Esophagus muscularis mucosa (tissue), 4 donors: ENCODE measurements around the gene CDC40. TPM values are rescaled to one million over a fixed set of nuclear protein-coding genes. Genes with fewer than 3 reads are reported as not detected.
"Not testable (repeated sequence)": the region's sequence is repeated elsewhere in the genome, so short reads cannot be mapped to it uniquely, and the experiment has no call there.

ENCODE experiments used
- DNase-seq: peaks from one replicate; pipeline ENCODE4 v3.0.0-alpha.2; 2017; ENCODE audit errors: extremely low spot score
- H3K27ac ChIP-seq, 4 donors: fragments of 200-600 bp; sonication (generic); replicated peaks in 1 of 4; 1 replicate in 3 of 4; 2 replicates in 1 of 4; pipeline ENCODE4 v1.5.1; 2016 to 2019; ENCODE audit warnings: mild to moderate bottlenecking in 1 of 4
- H3K27me3 ChIP-seq, 4 donors: fragments of 200-600 bp; sonication (generic); one replicate each; pipeline versions ENCODE4 v1.5.1 to v1.6.0; 2016 to 2019
- H3K36me3 ChIP-seq, 4 donors: fragments of 200-600 bp; sonication (generic); one replicate each; pipeline ENCODE4 v1.5.1; 2016 to 2019
- H3K4me1 ChIP-seq, 4 donors: fragments of 200-600 bp; sonication (generic); one replicate each; pipeline ENCODE4 v1.5.1; 2016 to 2019
- H3K4me3 ChIP-seq, 4 donors: fragments of 200-600 bp; sonication (generic); 1 replicate in 2 of 4; 2 replicates in 2 of 4; pipeline ENCODE4 v1.5.1; 2016 to 2019; ENCODE audit warnings: mild to moderate bottlenecking in 4 of 4, moderate library complexity in 1 of 4
- H3K9me3 ChIP-seq, 4 donors: fragments of 200-600 bp; sonication (generic); 1 replicate in 3 of 4; 2 replicates in 1 of 4; pipeline ENCODE4 v1.5.1; 2016 to 2019
- EP300 ChIP-seq: sonication (generic); formaldehyde crosslinking; IDR thresholded peaks from one replicate; pipeline ENCODE4 v1.6.1; 2017; ENCODE audit warnings: antibody characterized with exemption
- POLR2A ChIP-seq: fragments of 450-650 bp; IDR thresholded peaks from one replicate; pipeline ENCODE4 v1.6.1; 2017; ENCODE audit warnings: antibody characterized with exemption, moderate library complexity, mild to moderate bottlenecking, low read depth
- POLR2AphosphoS5 ChIP-seq, 2 donors: sonication (generic); formaldehyde crosslinking; IDR thresholded peaks; one replicate each; pipeline ENCODE4 v1.6.1; 2017; ENCODE audit warnings: antibody characterized with exemption in 2 of 2
- WGBS: methylation state at CpG from one replicate; pipeline ENCODE4 v1.1.5; 2018; 5-methylcytosine and 5-hydroxymethylcytosine counted together
- intact Hi-C: fragments of 100-400 bp; cut with DNase I; formaldehyde crosslinking; loops from one replicate; pipeline ENCODE4 v1.15.1; 2023
- total RNA-seq, 4 donors: library from RNA; depleted of rRNA; stranded (reverse); fragments of >200 nt; gene quantifications; one replicate each; pipeline versions ENCODE4 v1.1.0 to v1.2.1, GENCODE V29; 2016
- TF ChIP-seq, protein P1 (sequence below), 3 experiments: fragments of 200-600 bp in 2 of 3; fragments of 450-650 bp in 1 of 3; sonication (generic) in 2 of 3; IDR thresholded peaks; one replicate each; pipeline ENCODE4 v1.5.1; 2017 to 2019; ENCODE audit warnings: antibody characterized with exemption in 3 of 3, mild to moderate bottlenecking in 2 of 3, moderate library complexity in 1 of 3

Gene CDC40
- total RNA-seq, 4 donors from 2014 or later: 12.0 to 29.1 (median 15.2) TPM

DNA sequence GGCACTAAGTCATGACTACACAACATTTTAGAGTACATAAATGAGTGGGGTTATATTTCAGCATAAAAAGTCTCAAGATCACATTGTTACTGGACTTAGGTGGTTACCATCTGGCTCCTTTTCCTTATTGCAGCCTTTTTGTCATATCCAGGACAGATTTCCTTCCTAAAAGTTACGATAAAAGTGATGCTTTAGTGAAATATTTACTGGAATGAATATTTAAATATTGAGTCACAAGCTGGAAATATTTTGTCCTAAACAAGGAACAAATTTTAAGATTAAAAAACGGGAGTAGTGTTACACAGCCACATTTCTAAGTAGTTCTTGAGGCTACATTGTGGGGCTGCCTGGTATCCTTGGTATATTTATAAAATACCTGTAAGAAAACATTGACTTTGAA is 52.2 kb downstream of the CDC40 start:
- H3K27ac ChIP-seq: peak overlapping the region in 2 of 4 donors; percentile 17 to 23
- no peak for TF ChIP-seq POLR2AphosphoS5 (IDR thresholded peaks at IDR 0.05)
- no peak for TF ChIP-seq POLR2A
- TF ChIP-seq, protein P1, sequence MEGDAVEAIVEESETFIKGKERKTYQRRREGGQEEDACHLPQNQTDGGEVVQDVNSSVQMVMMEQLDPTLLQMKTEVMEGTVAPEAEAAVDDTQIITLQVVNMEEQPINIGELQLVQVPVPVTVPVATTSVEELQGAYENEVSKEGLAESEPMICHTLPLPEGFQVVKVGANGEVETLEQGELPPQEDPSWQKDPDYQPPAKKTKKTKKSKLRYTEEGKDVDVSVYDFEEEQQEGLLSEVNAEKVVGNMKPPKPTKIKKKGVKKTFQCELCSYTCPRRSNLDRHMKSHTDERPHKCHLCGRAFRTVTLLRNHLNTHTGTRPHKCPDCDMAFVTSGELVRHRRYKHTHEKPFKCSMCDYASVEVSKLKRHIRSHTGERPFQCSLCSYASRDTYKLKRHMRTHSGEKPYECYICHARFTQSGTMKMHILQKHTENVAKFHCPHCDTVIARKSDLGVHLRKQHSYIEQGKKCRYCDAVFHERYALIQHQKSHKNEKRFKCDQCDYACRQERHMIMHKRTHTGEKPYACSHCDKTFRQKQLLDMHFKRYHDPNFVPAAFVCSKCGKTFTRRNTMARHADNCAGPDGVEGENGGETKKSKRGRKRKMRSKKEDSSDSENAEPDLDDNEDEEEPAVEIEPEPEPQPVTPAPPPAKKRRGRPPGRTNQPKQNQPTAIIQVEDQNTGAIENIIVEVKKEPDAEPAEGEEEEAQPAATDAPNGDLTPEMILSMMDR (IDR thresholded peaks at IDR 0.05): no peak
- TF ChIP-seq EP300: no peak
- WGBS: 70% methylated on average over 2 of the region's 2 CpGs

DNA sequence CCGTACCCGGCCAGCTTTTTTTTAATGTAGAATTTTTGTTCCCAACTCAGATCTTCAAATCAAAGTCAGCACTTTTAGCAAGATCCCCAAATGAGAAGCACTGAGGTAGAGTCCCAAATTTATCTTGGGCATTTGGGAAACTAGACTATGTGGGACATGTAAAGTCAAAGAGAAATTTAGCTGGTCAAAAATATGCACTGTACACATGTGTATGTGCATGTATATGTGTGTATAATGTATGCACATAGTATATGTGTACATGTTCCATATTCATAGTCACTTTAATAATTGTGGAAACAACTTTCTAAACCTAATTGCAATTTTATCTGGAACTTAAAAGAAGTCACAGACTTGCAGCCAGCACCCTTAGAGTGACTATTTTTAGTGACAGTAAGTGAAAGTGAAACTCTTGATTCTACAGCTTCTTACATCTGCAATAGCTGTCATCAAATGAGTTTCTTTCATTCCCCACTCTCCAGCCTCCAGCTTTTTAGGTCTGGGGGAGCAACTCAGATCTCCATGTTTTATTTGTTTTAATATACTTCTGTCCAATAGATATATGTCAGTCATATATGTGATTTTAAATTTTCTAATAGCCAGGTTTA is 53.6 kb downstream of the CDC40 start:
- DNase-seq: no peak
- H3K4me1 ChIP-seq: peaks cover 6 to 12% (median 9%) of the 10 kb centered on the region in 4 donors
- no peaks in the 10 kb centered on the region for H3K9me3 ChIP-seq
- peak overlapping the region in 3 of 4 donors; percentile 6 to 40 (median 16) for H3K27ac ChIP-seq
- H3K4me3 ChIP-seq: no peak overlapping the region
- 94% methylated on average over 2 of the region's 2 CpGs for WGBS
- no peaks in the 10 kb centered on the region for H3K27me3 ChIP-seq
- intact Hi-C loops: no loop called here
- no peak for TF ChIP-seq EP300
- TF ChIP-seq, protein P1 (IDR thresholded peaks at IDR 0.05): no peak
- TF ChIP-seq POLR2A: no peak
- no peak for TF ChIP-seq POLR2AphosphoS5 (IDR thresholded peaks at IDR 0.05)
- H3K36me3 ChIP-seq: peaks cover 6 to 39% (median 15%) of the 10 kb centered on the region in 4 donors

More for the DNA sequence above, 52.2 kb downstream of the CDC40 start:
- no peak overlapping the region for H3K4me3 ChIP-seq
- peaks cover 8 to 44% (median 21%) of the 10 kb centered on the region in 4 donors for H3K36me3 ChIP-seq
- intact Hi-C loops: no loop called here
- H3K27me3 ChIP-seq: no peaks in the 10 kb centered on the region
- peaks cover 6 to 12% (median 9%) of the 10 kb centered on the region in 4 donors for H3K4me1 ChIP-seq
- no peaks in the 10 kb centered on the region for H3K9me3 ChIP-seq
- no peak for DNase-seq

DNA sequence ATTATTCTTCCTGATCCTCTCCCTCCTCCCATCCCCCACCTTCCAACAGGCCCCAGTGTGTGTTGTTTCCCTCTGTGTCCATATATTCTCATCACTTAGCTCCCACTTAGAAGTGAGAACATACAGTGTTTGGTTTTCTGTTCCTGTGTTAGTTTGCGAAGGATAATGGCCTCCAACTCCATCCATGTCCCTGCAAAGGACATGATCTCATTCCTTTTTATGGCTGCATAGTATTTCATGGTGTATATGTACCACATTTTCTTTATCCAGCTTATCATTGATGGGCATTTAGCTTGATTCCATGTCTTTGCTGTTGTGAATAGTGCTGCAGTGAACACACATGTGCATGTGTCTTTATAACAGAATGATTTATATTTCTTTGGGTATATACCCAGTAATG is 55.8 kb downstream of the CDC40 start:
- H3K36me3 ChIP-seq: peaks cover 0 to 26% (median 7%) of the 10 kb centered on the region in 4 donors
- peaks cover 6 to 12% (median 9%) of the 10 kb centered on the region in 4 donors for H3K4me1 ChIP-seq
- H3K4me3 ChIP-seq, H3K27ac ChIP-seq, DNase-seq, H3K9me3 ChIP-seq, H3K27me3 ChIP-seq, intact Hi-C loops: not testable (repeated sequence)
- 95% methylated on average over 1 of the region's 1 CpG for WGBS

DNA sequence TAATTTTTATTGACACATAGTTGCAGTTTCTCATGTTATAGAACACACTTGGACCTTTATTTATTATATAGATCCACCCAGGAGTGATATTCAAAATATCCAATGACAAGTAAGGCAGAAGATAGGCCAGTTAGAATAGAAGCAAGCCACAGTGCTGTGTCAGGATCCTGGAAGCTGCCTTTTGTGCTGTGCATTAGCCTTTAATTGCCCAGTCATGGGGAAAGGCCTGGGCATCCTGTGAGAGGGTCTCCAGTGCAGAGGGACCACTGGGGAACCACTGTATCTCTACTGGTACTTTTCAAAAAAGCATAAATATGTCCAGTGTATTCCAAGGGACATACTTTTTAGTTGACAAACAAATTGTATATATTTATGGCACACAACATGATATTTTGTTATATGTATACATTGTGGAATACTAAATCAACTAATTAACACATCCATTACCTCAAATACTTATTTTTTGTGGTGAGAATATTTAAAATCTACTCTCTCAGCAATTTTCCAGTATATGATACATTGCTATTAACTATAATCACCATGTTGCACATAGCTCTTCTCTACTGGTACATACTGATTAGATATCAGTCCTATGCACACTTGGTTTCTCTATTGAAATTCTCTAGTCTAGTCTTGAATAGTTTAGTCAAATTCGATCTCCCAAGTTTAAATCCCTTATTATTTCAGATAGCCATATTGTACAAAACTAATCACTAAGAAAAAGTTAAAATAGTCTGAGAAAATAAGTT is 59.5 kb downstream of the CDC40 start:
- Histone ChIP-seq H3K36me3 (peaks cover 0 to 45% (median 10%) of the 10 kb centered on the region in 4 donors), H3K4me1 (no peaks in the 10 kb centered on the region), H3K4me3 (no peak overlapping the region), H3K27me3 (no peaks in the 10 kb centered on the region), H3K27ac (no peak overlapping the region), H3K9me3 (no peaks in the 10 kb centered on the region)
- DNase-seq: no peak
- TF ChIP-seq POLR2A (no peak), POLR2AphosphoS5 (IDR thresholded peaks at IDR 0.05) (no peak), EP300 (no peak)
- TF ChIP-seq, protein P1 (IDR thresholded peaks at IDR 0.05): no peak
- WGBS: 95% methylated on average over 1 of the region's 1 CpG
- intact Hi-C loops: no loop called here

DNA sequence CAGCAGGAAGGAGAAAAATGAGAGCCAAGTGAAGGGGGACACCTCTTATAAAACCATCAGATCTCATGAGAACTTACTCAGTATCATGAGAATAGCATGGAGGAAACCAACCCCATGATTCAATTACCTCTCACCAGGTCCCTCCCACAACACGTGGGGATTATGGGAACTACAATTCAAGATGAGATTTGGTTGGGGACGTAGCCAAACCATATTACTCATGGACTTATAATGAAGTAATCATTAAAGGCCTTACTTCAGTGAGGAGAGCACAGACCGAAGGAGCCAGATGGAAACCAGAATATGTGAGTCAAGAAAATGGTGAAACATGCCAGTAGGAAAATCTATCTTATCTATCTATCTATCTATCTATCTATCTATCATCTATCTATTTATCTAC is 64.4 kb downstream of the CDC40 start:
- peaks cover 0 to 34% (median 11%) of the 10 kb centered on the region in 4 donors for H3K36me3 ChIP-seq
- H3K4me1 ChIP-seq, H3K4me3 ChIP-seq, H3K27me3 ChIP-seq, DNase-seq, H3K9me3 ChIP-seq, H3K27ac ChIP-seq, intact Hi-C loops: not testable (repeated sequence)
- 89% methylated on average over 3 of the region's 3 CpGs for WGBS
